Left renal pelvis (tissue), 4 donors: ENCODE measurements around the gene PHOX2A. TPM values are rescaled to one million over a fixed set of nuclear protein-coding genes. Genes with fewer than 3 reads are reported as not detected.
"Not testable (repeated sequence)": the region's sequence is repeated elsewhere in the genome, so short reads cannot be mapped to it uniquely, and the experiment has no call there.

Experiments used
- DNase-seq, 4 donors: peaks; one replicate each; pipeline ENCODE4 v3.0.0-alpha.2; 2013; ENCODE audit warnings: low read depth in 4 of 4, low spot score in 3 of 4
- polyA plus RNA-seq, 4 donors: library from polyadenylated mRNA; unstranded; fragments of 120-200 nt; gene quantifications; one replicate each; pipeline ENCODE4 v1.2.1, GENCODE V29; 2013; ENCODE audit not compliant: insufficient read length in 4 of 4

The PHOX2A gene
- polyA plus RNA-seq, result under 1 TPM in 2 of 4 donors, not detected in 2; 0.34 to 0.42 TPM

DNA sequence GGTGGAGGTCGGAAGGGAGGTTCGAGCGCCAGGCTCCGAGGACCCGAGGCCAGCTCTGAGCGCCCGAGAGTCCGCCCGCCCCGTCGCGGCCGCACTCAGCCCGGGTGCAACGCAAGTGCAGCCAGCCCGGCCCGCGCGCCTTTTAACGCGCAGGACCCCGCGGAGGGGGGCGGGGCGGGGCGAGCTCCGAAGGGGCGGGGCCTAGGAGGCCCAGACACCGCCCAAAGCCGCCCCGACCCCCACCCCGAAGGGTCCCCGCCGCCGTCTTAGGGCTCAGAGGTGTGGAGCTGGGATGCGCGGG is at the start of gene PHOX2A:
PHOX2A (minus strand) TSS at position 117 of the 301 bp plus-strand sequence. CDS start 172 bp downstream, outside the sequence.
- DNase-seq, result no peak

DNA sequence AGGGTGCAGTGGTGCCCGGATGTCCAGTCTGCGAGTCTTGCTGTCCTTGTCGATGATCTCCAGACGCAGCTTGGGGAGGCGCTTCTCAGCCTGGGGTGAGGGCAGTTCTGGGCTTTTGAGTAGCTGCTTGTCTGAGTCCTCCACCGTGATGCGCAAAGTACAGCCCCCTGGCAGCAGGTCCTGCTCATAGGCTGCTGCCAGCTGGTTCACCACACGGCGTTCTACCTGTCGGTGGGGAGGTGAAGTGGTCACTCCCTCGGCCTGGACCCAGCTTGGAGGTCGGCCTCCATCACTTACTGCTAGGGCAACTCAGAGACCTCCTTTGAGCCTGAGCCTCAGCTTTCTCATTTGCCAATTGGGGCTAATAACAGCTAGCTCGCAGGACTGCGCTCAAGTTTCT is 49.4 kb upstream of the PHOX2A start:
- DNase-seq, result no peak

DNA sequence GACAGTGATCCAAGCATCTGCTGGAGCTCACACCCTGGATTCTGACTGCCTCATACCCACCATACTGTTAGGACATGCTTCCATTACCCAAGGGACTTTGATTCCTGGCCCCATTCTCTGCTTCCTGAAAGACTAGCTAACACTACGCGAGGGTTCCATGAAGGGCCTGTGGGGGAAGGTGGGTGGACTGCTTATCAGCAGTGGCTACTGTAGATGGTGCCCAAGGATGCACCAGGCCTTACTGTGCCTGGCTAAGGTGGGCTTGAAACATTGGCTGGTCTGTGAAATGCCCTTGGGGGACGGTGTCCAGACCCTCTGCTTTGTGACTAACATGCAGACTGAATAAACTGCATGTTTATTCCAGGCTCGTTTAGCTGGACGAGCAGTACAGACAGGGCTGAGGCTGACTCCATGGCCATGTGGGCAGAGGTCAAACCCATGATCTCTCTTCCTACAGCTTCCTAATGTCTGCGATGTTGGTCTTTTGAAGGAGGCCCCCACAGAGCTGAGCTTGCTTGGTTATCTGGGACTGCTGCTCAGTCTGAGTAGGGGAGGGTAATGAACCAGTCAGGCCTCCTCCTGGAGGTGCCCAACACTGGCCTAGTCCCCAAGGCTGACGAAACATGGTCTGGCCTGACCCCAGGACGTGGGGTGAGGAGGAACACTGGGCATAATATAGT is 48.3 kb upstream of the PHOX2A start:
- DNase-seq, result no peak

DNA sequence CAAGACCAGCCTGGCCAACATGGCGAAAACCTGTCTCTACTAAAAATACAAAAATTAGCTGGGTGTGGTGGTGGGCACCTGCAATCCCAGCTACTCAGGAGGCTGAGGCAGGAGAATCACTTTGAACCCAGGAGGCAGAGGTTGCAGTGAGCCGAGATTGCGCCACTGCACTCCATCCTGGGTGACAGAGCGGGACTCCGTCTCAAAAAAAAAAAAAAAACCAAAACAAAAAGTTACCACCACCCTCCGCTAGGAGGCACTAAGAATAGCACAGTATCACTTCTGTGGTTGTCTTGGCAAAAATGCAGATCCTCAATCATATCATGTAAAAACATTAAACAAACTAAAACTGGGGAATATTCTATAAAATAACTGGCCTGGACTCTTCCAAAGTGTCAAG is 46.8 kb upstream of the PHOX2A start:
- DNase-seq, result not testable (repeated sequence)

DNA sequence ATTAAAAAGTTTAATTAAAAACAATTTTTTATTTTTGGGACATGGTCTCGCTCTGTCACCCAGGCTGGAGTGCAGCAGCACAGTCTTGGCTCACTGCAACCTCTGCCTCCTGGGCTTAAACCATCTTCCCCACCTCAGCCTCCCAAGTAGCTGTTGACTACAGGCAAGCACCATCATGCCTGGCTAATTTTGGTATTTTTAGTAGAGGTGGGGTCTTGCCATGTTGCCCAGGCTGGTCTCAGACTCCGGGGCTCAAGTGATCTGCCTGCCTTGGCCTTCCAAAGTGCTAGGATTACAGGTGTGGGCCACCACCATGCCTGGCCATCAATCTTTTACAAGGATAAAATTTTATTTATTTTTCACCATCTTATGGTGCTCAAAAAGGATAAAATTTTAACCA is 43.3 kb upstream of the PHOX2A start:
- DNase-seq, result no peak

DNA sequence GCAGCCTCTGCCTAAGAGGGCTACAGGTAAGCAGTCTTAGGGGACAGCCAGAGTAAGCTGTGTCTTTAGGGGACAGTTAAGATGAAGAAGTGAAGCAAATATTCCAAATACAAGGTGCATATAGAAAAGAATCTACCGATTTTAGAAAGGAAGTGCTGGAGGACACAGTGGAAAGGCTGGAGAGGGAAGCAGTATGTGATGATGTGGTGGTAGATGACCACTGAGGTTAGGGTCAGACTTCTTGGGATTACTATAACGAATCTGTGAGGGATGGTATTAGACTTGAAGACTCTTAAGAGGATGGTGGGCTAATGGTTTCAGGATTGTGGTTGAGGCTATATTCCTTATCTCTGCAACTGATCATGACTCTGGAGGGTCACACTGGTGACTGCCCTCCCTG is 40.0 kb upstream of the PHOX2A start:
- DNase-seq, result no peak

DNA sequence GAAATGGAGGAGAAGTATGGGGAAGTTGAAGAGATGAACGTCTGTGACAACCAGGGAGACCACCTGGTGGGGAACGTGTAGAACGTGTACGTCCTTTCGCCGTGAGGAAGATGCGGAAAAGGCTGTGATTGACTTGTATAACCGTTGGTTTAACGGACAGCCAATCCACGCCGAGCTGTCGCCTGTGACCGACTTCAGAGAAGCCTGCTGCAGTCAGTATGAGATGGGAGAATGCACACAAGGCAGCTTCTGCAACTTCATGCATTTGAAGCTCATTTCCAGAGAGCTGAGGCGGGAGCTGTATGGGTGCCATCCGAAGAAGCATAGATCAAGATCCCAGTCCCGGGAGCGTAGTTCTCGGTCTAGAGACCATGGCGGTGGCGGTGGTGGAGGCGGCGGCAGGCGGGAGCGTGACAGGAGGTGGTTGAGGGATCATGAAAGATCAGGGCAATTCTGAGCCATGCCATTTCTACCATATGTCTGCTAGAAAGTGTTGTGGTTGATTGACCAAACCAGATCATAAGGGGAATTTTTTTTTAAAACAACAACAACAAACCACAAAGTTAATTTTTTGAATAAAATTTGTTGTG is 36.8 kb upstream of the PHOX2A start:
- DNase-seq, result no peak

DNA sequence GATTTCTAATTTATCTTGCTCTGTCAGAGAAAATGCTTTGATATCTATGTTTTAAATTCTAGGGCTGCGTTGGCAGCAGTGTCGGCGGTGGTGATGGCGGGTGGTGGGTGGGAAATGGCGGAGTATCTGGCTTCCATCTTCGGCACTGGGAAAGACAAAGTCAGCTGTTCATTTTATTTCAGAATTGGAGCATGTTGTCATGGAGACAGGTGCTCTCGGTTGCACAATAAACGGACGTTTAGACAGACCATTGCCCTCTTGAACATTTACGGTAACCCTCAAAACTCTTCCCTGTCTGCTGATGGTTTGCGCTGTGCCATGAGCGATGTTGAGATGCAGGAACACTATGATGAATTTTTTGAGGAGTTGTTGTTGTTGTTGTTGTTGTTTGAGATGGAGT is 36.1 kb upstream of the PHOX2A start:
- no peak for DNase-seq

DNA sequence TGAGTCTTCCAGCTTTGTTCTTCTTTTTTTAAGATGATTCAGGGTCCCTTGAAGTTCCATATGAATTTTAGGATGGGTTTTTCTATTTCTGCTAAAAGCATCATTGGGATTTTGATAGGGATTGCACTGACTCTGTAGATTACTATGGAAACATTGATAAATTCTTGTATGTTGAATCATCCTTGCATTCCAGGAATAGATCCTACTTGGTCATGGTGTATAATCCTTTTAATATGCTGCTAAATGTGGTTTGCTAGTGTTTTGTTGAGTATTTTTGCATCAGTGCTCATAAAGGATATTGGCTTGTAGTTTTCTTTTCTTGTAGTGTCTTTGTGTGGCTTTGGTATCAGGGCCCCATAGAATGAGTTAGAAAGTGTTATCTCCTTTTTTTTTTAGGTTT is 34.9 kb upstream of the PHOX2A start:
- no peak for DNase-seq

DNA sequence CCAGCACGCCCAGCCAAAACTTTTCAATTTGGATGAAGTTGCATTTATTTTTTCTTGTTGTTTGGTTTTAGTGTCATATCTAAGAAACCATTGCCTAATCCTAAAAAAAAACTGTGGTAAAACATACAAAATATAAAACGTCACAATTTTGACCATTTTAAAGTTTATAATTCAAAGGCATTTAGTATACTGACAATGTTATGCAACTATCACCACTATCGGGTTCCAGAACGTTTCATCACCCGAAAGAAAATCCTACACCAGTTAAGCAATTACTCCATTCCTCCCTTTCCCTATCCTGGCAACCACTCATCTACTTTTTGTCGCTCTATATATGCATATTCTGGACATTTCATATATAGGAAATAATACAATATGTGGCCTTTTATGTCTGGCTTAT is 30.5 kb upstream of the PHOX2A start:
- no peak for DNase-seq

DNA sequence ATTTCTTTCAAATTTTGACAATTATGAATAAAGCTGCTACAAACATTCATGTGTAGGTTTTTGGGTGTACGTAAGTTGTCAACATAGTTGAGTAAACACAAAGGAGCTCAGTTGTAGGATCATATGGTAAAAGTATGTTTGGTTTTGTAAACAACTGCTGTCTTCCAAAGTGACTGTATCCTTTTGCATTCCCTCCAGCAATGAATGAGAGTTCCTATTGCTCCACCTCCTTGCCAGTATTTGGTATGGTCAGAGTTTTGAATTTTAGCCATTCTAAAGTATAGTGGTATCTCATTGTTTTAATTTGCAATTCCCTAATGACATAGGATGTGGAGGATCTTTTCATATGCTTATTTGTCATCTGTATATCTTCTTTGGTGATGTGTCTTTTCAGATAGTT is 28.0 kb upstream of the PHOX2A start:
- DNase-seq, result no peak

DNA sequence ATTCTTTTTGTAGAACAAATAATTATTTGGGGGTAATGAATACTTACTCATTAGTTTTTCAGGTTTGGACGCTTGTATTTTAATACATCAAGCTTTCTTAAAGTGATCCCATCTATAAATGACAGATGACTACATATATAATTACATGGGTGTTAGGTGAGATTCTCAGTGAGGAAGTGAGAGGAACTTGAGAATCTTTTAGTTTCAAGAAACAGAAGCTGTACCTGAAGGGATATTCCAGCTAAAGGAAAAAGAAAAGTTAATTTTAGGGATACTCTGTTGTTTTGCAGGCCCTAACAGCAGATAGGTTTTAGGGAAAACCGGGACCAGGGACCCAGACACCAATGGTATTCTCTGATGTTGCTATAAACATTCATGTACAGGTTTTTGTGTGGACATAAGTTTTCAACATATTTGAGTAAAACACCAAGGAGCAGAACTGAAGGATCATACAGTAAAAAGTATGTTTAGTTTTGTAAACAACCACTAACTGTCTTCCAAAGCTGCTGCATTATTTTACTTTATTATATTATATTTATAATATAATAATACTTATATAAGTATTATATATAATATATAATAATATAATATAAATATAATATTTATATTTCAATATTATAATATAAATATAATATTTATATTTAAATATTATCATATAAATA is 24.1 kb upstream of the PHOX2A start:
- DNase-seq, result no peak

DNA sequence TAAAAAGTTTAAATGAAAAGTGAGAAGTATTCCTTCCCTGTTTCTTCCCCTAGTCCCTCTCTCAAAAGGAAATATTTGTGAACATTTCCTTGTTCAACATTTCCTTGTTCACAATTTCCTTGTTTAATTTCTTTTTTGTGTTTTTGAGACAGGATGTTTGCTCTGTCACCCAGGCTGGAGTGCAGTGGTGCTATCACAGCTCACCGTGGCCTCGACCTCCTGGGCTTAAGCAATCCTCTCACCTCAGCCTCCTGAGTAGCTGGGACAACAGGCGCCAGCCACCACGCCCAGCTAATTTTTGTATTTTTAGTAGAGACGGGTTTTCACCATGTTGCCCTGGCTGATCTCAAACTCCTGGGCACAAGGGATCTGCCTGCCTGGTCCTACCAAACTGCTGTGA is 23.0 kb upstream of the PHOX2A start:
- not testable (repeated sequence) for DNase-seq

DNA sequence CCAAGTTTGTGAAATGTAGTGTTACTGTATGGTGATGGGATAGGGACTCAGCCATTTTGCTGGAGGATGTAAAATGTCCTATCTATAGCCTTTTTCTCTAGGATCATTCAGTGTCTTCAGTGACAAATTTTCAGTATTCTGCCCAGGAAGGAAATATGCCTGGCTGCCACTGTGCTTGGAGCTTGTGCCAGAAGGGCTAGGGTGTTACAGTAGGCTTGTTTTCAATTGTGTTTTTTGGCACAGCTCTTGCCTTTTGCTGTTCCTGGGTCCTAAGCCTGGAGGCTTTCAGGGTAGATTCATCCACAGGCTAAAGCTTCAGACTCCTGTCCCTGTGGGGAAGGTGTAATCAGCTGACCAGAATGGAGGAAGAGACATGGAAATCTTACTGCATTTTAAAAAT is 22.0 kb upstream of the PHOX2A start:
- DNase-seq, result no peak

DNA sequence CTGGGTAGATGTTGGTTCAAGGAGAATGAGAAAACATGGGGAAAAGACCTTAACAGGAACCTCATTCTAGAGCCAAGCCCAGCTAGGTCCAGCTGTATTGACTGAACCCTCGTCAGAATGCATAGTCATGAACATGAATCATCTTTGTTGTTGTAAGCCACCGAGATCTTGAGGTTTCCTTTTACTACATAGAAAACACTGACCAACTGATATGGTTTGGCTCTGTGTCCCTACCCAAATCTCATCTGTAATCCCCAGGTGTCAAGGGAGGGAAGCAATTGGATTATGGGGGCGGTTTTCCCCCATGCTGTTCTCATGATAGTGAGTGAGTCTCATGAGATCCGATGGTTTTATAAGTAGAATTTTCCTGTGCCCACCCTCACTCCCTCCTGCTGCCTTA is 19.4 kb upstream of the PHOX2A start:
- no peak for DNase-seq

DNA sequence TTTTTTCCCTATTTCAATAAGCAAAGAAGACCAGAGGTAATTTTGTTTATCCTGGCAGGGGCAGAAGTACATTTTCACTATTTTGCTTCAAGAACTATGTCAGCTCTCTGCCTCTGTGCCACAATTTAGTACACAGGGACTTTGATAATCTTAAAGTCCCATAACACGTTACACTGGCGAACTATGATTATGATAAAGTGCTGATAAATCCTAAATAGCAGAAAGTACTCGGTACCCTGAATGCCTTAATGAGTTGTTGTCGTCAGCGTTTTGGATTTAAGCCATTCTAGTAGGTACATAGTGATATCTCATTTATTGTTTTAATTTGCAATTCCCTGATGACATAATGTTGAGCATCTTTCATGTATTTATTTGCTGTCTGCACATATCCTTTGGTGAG is 16.6 kb upstream of the PHOX2A start:
- DNase-seq, result no peak

DNA sequence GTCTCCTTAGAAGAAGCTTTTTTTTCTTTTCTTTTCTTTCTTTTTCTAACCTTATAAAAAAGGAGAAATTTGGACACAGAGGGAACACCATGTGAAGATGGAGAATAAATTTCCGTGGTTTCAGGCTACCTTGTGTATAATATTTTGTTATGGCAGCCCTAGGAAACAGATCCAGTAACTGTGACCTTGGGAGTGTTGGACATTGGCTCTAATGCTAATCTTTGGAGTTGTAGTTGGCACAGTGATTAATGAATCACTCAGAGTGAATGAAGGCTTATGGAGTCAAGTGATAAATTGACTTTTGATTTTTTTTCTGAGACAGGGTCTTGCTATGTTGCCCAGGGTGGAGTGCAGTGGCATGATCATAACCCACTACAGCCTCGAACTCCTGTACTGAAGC is 15.5 kb upstream of the PHOX2A start:
- no peak for DNase-seq

DNA sequence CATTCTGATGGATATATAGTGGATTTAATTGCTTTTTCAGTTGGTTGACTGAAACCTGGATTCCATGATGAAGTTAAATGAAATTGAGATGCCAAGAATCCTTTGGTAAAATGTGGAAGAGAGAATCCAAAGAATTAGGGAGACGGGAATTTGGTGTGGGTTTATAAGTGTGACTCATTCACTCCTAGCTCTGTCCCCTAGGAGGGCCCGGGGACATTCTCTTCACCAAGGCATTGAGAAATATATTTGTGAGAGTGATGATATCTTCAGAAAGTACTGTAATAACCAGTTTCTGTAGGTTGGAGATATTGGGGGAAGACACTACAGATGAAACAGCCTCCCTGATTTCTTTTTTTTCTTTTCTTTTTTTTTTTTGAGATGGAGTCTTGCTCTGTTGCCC is 13.6 kb upstream of the PHOX2A start:
- no peak for DNase-seq

DNA sequence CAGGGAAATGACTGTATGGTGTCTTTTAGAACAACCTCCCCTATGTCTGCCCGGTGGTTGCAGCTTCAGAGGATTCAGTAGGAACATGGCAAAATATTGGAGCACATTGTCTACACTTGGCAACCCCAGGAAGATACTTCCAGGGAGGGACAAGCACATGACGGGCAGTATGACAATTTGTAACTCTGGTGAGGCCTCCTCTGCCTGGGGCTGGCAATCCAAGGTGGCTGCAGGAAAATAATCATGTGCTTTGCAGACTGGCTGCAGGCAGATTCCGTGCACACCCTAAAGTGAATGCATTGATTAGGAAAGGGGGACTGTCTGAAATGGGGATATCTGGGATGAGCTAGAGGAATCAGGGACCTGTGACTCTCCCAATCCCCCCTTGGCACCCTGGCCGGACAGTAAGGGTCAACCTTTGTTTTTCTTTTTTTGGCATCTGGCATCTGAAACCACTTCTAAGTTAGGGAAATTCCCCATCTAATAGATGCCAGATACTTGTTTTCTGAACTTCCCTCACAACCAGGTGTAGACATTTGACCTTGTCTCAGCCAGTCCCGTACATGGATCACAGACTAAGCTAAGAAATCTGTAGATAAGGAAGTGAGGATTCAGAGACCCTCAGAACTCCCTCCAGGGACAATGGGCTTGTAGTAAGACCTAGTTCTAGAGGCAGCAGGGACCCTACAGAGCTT is 10.5 kb upstream of the PHOX2A start:
- DNase-seq, result no peak

DNA sequence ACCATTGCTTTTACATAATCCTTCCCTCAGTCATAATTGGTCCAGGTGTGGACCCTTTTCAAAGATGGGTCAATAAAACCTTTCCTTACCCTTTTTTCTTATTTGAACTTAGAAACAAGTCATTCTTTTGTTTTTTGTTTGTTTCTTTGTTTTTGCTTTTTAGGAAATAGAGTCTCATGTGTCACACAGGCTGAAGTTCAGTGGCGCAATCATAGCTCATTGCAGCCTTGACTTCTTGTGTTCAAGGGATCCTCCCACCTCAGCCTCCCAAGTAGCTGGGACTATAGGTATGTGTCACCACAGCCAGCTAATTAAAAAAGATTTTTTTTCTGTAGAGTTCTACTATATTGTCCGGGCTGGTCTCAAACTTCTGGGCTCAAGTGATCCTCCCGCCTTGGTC is 9.4 kb upstream of the PHOX2A start:
- no peak for DNase-seq

DNA sequence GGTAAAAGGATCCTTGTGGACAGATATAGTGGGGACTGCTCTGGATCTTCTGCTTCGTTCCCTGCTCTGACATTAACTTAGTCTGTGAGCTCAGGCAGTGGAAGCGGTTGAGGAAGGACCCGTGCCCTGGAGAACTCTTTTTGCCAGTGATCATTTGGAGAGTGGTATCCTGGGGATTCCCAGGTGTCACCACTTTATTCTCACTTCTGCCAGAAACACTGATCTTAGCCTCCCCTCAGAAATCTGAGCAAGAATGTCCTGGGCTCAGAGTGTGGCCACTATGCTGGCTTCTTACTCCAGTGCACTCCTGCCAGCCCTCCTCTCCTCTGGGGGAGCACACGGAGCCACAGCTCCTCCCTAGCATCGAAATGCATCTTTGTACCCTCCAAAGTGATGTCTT is 7.6 kb upstream of the PHOX2A start:
- no peak for DNase-seq
